ENCODE results near the gene INPP4B.
"Not testable (repeated sequence)": the region's sequence is repeated elsewhere in the genome, so short reads cannot be mapped to it uniquely, and the experiment has no call there.

INPP4B gene

GRCh38 chr4:142512161-142512560, 333.9 kb downstream of the INPP4B start:
- H2BK12ac ChIP-seq (ENCODE audit: low read length in 2 of 2), result no peak overlapping the region
- no peak overlapping the region for H4K91ac ChIP-seq (ENCODE audit: low read length)
- no peak for DNase-seq
- no peak overlapping the region for H3K4me3 ChIP-seq (ENCODE audit: insufficient read depth in 1 of 2, low read depth in 1 of 2, low read length in 2 of 2)
- no peak overlapping the region for H3K27ac ChIP-seq (ENCODE audit: low read length, poor library complexity, severe bottlenecking)
- H2AFZ ChIP-seq (ENCODE audit: low read depth, low read length), result no peak overlapping the region
- no peak overlapping the region for H2BK5ac ChIP-seq (ENCODE audit: low read depth, low read length, poor library complexity, severe bottlenecking)
- H3K4me2 ChIP-seq (ENCODE audit: low read length, poor library complexity, severe bottlenecking), result no peak overlapping the region
- H3K4me1 ChIP-seq (ENCODE audit: control insufficient read depth, insufficient read depth, low read depth, low read length), result no peaks in the 10 kb centered on the region
- H2AK5ac ChIP-seq (ENCODE audit: low read length, severe bottlenecking), result no peak overlapping the region
- H4K8ac ChIP-seq (ENCODE audit: low read length), result no peak overlapping the region
- no peak overlapping the region for H3K4ac ChIP-seq (ENCODE audit: low read depth in 1 of 2, low read length in 2 of 2)
- no peak overlapping the region for H3K9ac ChIP-seq (ENCODE audit: low read length)
- no peak overlapping the region for H3K23ac ChIP-seq (ENCODE audit: low read length in 2 of 2)
- no peak overlapping the region for H3K14ac ChIP-seq (ENCODE audit: low read length in 2 of 2)
- H3K36me3 ChIP-seq (ENCODE audit: control insufficient read depth in 1 of 2, insufficient read depth in 2 of 2, low read depth in 1 of 2, low read length in 2 of 2), result no peaks in the 10 kb centered on the region
- no peaks in the 10 kb centered on the region for H3K27me3 ChIP-seq (ENCODE audit: control insufficient read depth in 1 of 2, insufficient read depth in 1 of 2, low read length in 2 of 2)
- H2BK120ac ChIP-seq (ENCODE audit: low read depth, low read length), result no peak overlapping the region
- no peaks in the 10 kb centered on the region for H3K9me3 ChIP-seq (ENCODE audit: control insufficient read depth, low read length)
- no peaks in the 10 kb centered on the region for H3K79me1 ChIP-seq (replicated peaks; ENCODE audit: low read length, poor library complexity, severe bottlenecking)
- H2BK15ac ChIP-seq (ENCODE audit: low read depth, poor library complexity, severe bottlenecking), result no peak overlapping the region
- 89% methylated on average over 1 of the region's 1 CpG for WGBS
- H3K18ac ChIP-seq (ENCODE audit: low read depth in 1 of 2, low read length in 2 of 2), result no peak overlapping the region

DNA sequence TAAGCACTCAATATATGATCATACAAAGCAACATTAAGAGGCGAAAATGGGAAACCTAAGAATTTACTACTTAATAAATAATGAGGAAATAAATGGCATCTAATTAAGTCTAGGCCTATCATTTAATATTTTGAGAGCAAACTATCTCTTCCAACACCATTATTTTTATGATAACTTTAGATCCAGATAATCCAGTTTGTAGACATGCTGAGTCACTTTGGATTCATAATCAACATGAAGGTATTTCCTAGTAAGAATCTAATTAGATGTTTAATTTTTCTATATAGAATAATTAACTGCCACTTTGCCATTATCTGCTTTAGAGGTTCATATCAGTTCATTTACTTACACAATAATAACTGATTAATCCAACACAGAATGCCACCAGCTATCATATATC, 336.2 kb downstream of the INPP4B start:
- no peak overlapping the region for H4K8ac ChIP-seq (ENCODE audit: low read length)
- H3K27ac ChIP-seq (ENCODE audit: low read length, poor library complexity, severe bottlenecking), result no peak overlapping the region
- no peak overlapping the region for H3K23ac ChIP-seq (ENCODE audit: low read length in 2 of 2)
- WGBS, result no CpG with 5 or more reads among the region's 1 CpG
- H2BK5ac ChIP-seq (ENCODE audit: low read depth, low read length, poor library complexity, severe bottlenecking), result no peak overlapping the region
- H3K18ac ChIP-seq (ENCODE audit: low read depth in 1 of 2, low read length in 2 of 2), result no peak overlapping the region
- no peak overlapping the region for H3K4me3 ChIP-seq (ENCODE audit: insufficient read depth in 1 of 2, low read depth in 1 of 2, low read length in 2 of 2)
- no peaks in the 10 kb centered on the region for H3K4me1 ChIP-seq (ENCODE audit: control insufficient read depth, insufficient read depth, low read depth, low read length)
- no peaks in the 10 kb centered on the region for H3K27me3 ChIP-seq (ENCODE audit: control insufficient read depth in 1 of 2, insufficient read depth in 1 of 2, low read length in 2 of 2)
- H3K36me3 ChIP-seq (ENCODE audit: control insufficient read depth in 1 of 2, insufficient read depth in 2 of 2, low read depth in 1 of 2, low read length in 2 of 2), result no peaks in the 10 kb centered on the region
- H3K4ac ChIP-seq (ENCODE audit: low read depth in 1 of 2, low read length in 2 of 2), result no peak overlapping the region
- no peak overlapping the region for H2BK120ac ChIP-seq (ENCODE audit: low read depth, low read length)
- H3K9me3 ChIP-seq (ENCODE audit: control insufficient read depth, low read length), result no peaks in the 10 kb centered on the region
- H2BK12ac ChIP-seq (ENCODE audit: low read length in 2 of 2), result no peak overlapping the region
- H3K79me1 ChIP-seq (replicated peaks; ENCODE audit: low read length, poor library complexity, severe bottlenecking), result no peaks in the 10 kb centered on the region
- no peak overlapping the region for H2BK15ac ChIP-seq (ENCODE audit: low read depth, poor library complexity, severe bottlenecking)
- no peak overlapping the region for H3K9ac ChIP-seq (ENCODE audit: low read length)
- DNase-seq, result no peak
- H4K91ac ChIP-seq (ENCODE audit: low read length), result no peak overlapping the region
- H2AFZ ChIP-seq (ENCODE audit: low read depth, low read length), result no peak overlapping the region
- no peak overlapping the region for H3K4me2 ChIP-seq (ENCODE audit: low read length, poor library complexity, severe bottlenecking)
- no peak overlapping the region for H2AK5ac ChIP-seq (ENCODE audit: low read length, severe bottlenecking)
- no peak overlapping the region for H3K14ac ChIP-seq (ENCODE audit: low read length in 2 of 2)

GRCh38 chr4:142509381-142509780, 336.7 kb downstream of the INPP4B start:
- not testable (repeated sequence) for H3K4me1 ChIP-seq (ENCODE audit: control insufficient read depth, insufficient read depth, low read depth, low read length); H2AK5ac ChIP-seq (ENCODE audit: low read length, severe bottlenecking); H3K18ac ChIP-seq (ENCODE audit: low read depth in 1 of 2, low read length in 2 of 2); H3K79me1 ChIP-seq (replicated peaks; ENCODE audit: low read length, poor library complexity, severe bottlenecking); H4K91ac ChIP-seq (ENCODE audit: low read length); H3K27me3 ChIP-seq (ENCODE audit: control insufficient read depth in 1 of 2, insufficient read depth in 1 of 2, low read length in 2 of 2); H3K23ac ChIP-seq (ENCODE audit: low read length in 2 of 2); H3K4ac ChIP-seq (ENCODE audit: low read depth in 1 of 2, low read length in 2 of 2); H3K9ac ChIP-seq (ENCODE audit: low read length); H2BK15ac ChIP-seq (ENCODE audit: low read depth, poor library complexity, severe bottlenecking); H4K8ac ChIP-seq (ENCODE audit: low read length); H2BK120ac ChIP-seq (ENCODE audit: low read depth, low read length); H3K27ac ChIP-seq (ENCODE audit: low read length, poor library complexity, severe bottlenecking); H2BK5ac ChIP-seq (ENCODE audit: low read depth, low read length, poor library complexity, severe bottlenecking); H3K4me2 ChIP-seq (ENCODE audit: low read length, poor library complexity, severe bottlenecking); H3K36me3 ChIP-seq (ENCODE audit: control insufficient read depth in 1 of 2, insufficient read depth in 2 of 2, low read depth in 1 of 2, low read length in 2 of 2); H3K9me3 ChIP-seq (ENCODE audit: control insufficient read depth, low read length); DNase-seq; H3K4me3 ChIP-seq (ENCODE audit: insufficient read depth in 1 of 2, low read depth in 1 of 2, low read length in 2 of 2); H2BK12ac ChIP-seq (ENCODE audit: low read length in 2 of 2); H3K14ac ChIP-seq (ENCODE audit: low read length in 2 of 2); H2AFZ ChIP-seq (ENCODE audit: low read depth, low read length)
- no CpG with 5 or more reads among the region's 2 CpGs for WGBS

GRCh38 chr4:142500966-142501365, 345.1 kb downstream of the INPP4B start:
- Histone ChIP-seq H2BK12ac (ENCODE audit: low read length in 2 of 2) (no peak overlapping the region), H4K8ac (ENCODE audit: low read length) (no peak overlapping the region), H2AFZ (ENCODE audit: low read depth, low read length) (no peak overlapping the region), H3K27ac (ENCODE audit: low read length, poor library complexity, severe bottlenecking) (no peak overlapping the region), H3K14ac (ENCODE audit: low read length in 2 of 2) (no peak overlapping the region), H2BK5ac (ENCODE audit: low read depth, low read length, poor library complexity, severe bottlenecking) (no peak overlapping the region), H3K79me1 (replicated peaks; ENCODE audit: low read length, poor library complexity, severe bottlenecking) (no peaks in the 10 kb centered on the region), H3K4ac (ENCODE audit: low read depth in 1 of 2, low read length in 2 of 2) (no peak overlapping the region), H3K4me1 (ENCODE audit: control insufficient read depth, insufficient read depth, low read depth, low read length) (no peaks in the 10 kb centered on the region), H2BK120ac (ENCODE audit: low read depth, low read length) (no peak overlapping the region), H2BK15ac (ENCODE audit: low read depth, poor library complexity, severe bottlenecking) (no peak overlapping the region), H3K4me3 (ENCODE audit: insufficient read depth in 1 of 2, low read depth in 1 of 2, low read length in 2 of 2) (no peak overlapping the region), H3K4me2 (ENCODE audit: low read length, poor library complexity, severe bottlenecking) (no peak overlapping the region), H2AK5ac (ENCODE audit: low read length, severe bottlenecking) (no peak overlapping the region), H3K18ac (ENCODE audit: low read depth in 1 of 2, low read length in 2 of 2) (no peak overlapping the region), H3K23ac (ENCODE audit: low read length in 2 of 2) (no peak overlapping the region), H3K27me3 (ENCODE audit: control insufficient read depth in 1 of 2, insufficient read depth in 1 of 2, low read length in 2 of 2) (no peaks in the 10 kb centered on the region), H3K9me3 (ENCODE audit: control insufficient read depth, low read length) (no peaks in the 10 kb centered on the region), H4K91ac (ENCODE audit: low read length) (no peak overlapping the region), H3K9ac (ENCODE audit: low read length) (no peak overlapping the region), H3K36me3 (ENCODE audit: control insufficient read depth in 1 of 2, insufficient read depth in 2 of 2, low read depth in 1 of 2, low read length in 2 of 2) (no peaks in the 10 kb centered on the region)
- 91% methylated on average over 3 of the region's 3 CpGs for WGBS
- no peak for DNase-seq

All from mesenchymal stem cell (in vitro differentiated cells and primary cell).